A549 (cell line): ENCODE data around the gene DOCK1. TPM values are rescaled to one million over a fixed set of nuclear protein-coding genes. Genes with fewer than 3 reads are reported as not detected.

Experiments used
- ATAC-seq, 2 experiments: fragments of 200-7000 bp in 1 of 2; fragments of >200 bp in 1 of 2; cut with Nextera tagmentation in 1 of 2; cut with Tn5 transposase in 1 of 2; 3 replicates each; pipeline versions ENCODE4 v1.8.0 to v1.9.1; 2018 to 2020; ENCODE audit warnings: mild to moderate bottlenecking in 1 of 2, moderate library complexity in 1 of 2
- CTCF ChIA-PET: fragments of 300-600 bp; sonication (Branson Sonifier 250); formaldehyde crosslinking; extraction: SDS; loops from one replicate; lab custom pipeline; 2021; ENCODE audit warnings: antibody characterized with exemption, inconsistent platforms; lab: Yijun Ruan, JAX
- POLR2A ChIA-PET: fragments of 350-600 bp; formaldehyde crosslinking; extraction: SDS; loops from one replicate; lab custom pipeline; 2021; ENCODE audit warnings: antibody characterized with exemption, inconsistent platforms; lab: Yijun Ruan, JAX
- DNase-seq, 2 experiments: peaks; one replicate each; pipeline versions ENCODE4 v3.0.0 to v3.0.0-alpha.2; 2011 to 2016; ENCODE audit warnings: low read depth in 1 of 2, low spot score in 1 of 2
- FAIRE-seq: peaks from 2 replicates; lab custom pipeline; 2011; peaks lifted over from hg19 to GRCh38; lab: Jason Lieb, UNC
- H3K27ac ChIP-seq, 2 experiments: fragments of >200 bp; sonication (Bioruptor Twin); formaldehyde crosslinking; 3 replicates each; pipeline ENCODE4 v1.5.1; 2016 to 2017
- H3K4me1 ChIP-seq: fragments of >200 bp; sonication (Bioruptor Twin); formaldehyde crosslinking; 3 replicates; pipeline ENCODE4 v1.6.1; 2016
- H3K4me2 ChIP-seq: fragments of >200 bp; sonication (Bioruptor Twin); formaldehyde crosslinking; 3 replicates; pipeline ENCODE4 v1.6.1; 2016
- H3K4me3 ChIP-seq: fragments of >200 bp; sonication (Bioruptor Twin); formaldehyde crosslinking; 3 replicates; pipeline ENCODE4 v1.5.1; 2016
- H3K9me3 ChIP-seq: fragments of >200 bp; sonication (Bioruptor Twin); formaldehyde crosslinking; 3 replicates; pipeline ENCODE4 v1.6.1; 2016
- BHLHE40 ChIP-seq: IDR thresholded peaks from 2 replicates; pipeline ENCODE4 v1.6.1; 2012; ENCODE audit warnings: low read depth, low read length, inconsistent platforms
- EHF ChIP-seq: fragments of 250-450 bp; sonication (Bioruptor Pico); IDR thresholded peaks from 2 replicates; pipeline ENCODE4 v1.5.0; 2020; ENCODE audit warnings: mild to moderate bottlenecking
- EHMT2 ChIP-seq: fragments of 200-600 bp; sonication (generic); IDR thresholded peaks from 2 replicates; pipeline ENCODE4 v1.6.1; 2016; ENCODE audit warnings: antibody characterized with exemption, low read depth, mild to moderate bottlenecking, moderate library complexity
- ELK1 ChIP-seq: fragments of 150-350 bp; IDR thresholded peaks from 2 replicates; pipeline ENCODE4 v1.6.1; 2014; ENCODE audit warnings: low read depth, mild to moderate bottlenecking, low read length
- GATA3 ChIP-seq: IDR thresholded peaks from 2 replicates; pipeline ENCODE4 v1.6.1; 2012; ENCODE audit warnings: borderline replicate concordance
- HDAC2 ChIP-seq: fragments of 200-600 bp; sonication (generic); IDR thresholded peaks from 2 replicates; pipeline ENCODE4 v1.6.1; 2016
- HOXA7 ChIP-seq: fragments of 250-450 bp; sonication (Bioruptor Pico); IDR thresholded peaks from 2 replicates; pipeline ENCODE4 v1.5.0; 2020; ENCODE audit warnings: mild to moderate bottlenecking, moderate library complexity
- HOXB13 ChIP-seq: fragments of 250-450 bp; sonication (Bioruptor Pico); IDR thresholded peaks from 2 replicates; pipeline ENCODE4 v1.5.0; 2020; ENCODE audit warnings: low read depth, mild to moderate bottlenecking, moderate library complexity
- HOXB5 ChIP-seq: fragments of 250-450 bp; sonication (Bioruptor Pico); IDR thresholded peaks from 2 replicates; pipeline ENCODE4 v1.5.0; 2020; ENCODE audit warnings: mild to moderate bottlenecking, moderate library complexity
- JUNB ChIP-seq: fragments of >200 bp; sonication (Bioruptor Twin); formaldehyde crosslinking; IDR thresholded peaks from 2 replicates; pipeline ENCODE4 v1.6.1; 2016
- MAFK ChIP-seq: fragments of 450-650 bp; IDR thresholded peaks from 2 replicates; pipeline ENCODE4 v1.6.1; 2014; ENCODE audit not compliant: partially characterized antibody
- MAX ChIP-seq: IDR thresholded peaks from 2 replicates; pipeline ENCODE4 v1.6.1; 2012
- NR3C1 ChIP-seq: fragments of >200 bp; sonication (Bioruptor Twin); formaldehyde crosslinking; IDR thresholded peaks from 3 replicates; pipeline ENCODE4 v1.6.1; 2017
- PHF8 ChIP-seq: fragments of 200-600 bp; sonication (generic); IDR thresholded peaks from 2 replicates; pipeline ENCODE4 v1.6.1; 2016; ENCODE audit warnings: low read depth, mild to moderate bottlenecking, antibody characterized with exemption, moderate library complexity, borderline replicate concordance
- POLR2A ChIP-seq: IDR thresholded peaks from 2 replicates; pipeline ENCODE4 v1.6.1; 2012; ENCODE audit warnings: mild to moderate bottlenecking, low read length
- RFX5 ChIP-seq: fragments of 450-650 bp; IDR thresholded peaks from 2 replicates; pipeline ENCODE4 v1.7.1; 2014; ENCODE audit warnings: antibody characterized with exemption, mild to moderate bottlenecking, moderate library complexity
- SMC3 ChIP-seq: fragments of >200 bp; sonication (Bioruptor Twin); formaldehyde crosslinking; IDR thresholded peaks from 3 replicates; pipeline ENCODE4 v1.6.1; 2018; ENCODE audit warnings: inconsistent platforms
- TFCP2L1 ChIP-seq: fragments of 250-450 bp; sonication (Bioruptor Pico); IDR thresholded peaks from 2 replicates; pipeline ENCODE4 v1.5.0; 2021; ENCODE audit warnings: mild to moderate bottlenecking
- ZNF302 ChIP-seq: fragments of 250-450 bp; sonication (Bioruptor Pico); IDR thresholded peaks from 2 replicates; pipeline ENCODE4 v1.9.0; 2021; ENCODE audit warnings: inconsistent platforms, mild to moderate bottlenecking, moderate library complexity
- ZSCAN20 ChIP-seq: fragments of 250-450 bp; sonication (Bioruptor Pico); IDR thresholded peaks from 2 replicates; pipeline ENCODE4 v1.8.0; 2022; ENCODE audit warnings: mild to moderate bottlenecking, moderate library complexity
- WGBS: methylation state at CpG from one replicate; pipeline ENCODE4 v1.1.6; 2017; ENCODE audit errors: missing lambda C conversion rate; 5-methylcytosine and 5-hydroxymethylcytosine counted together
- polyA plus RNA-seq, 4 experiments: library from polyadenylated mRNA; depleted of rRNA in 3 of 4; stranded (reverse); fragments of >200 nt; fragmentation: RNase III in 1 of 4; extraction: RNeasy Plus Mini Kit Qiagen cat#74134 plus additional on column Dnase treatment in 1 of 4; gene quantifications; 2 replicates in 3 of 4; 3 replicates in 1 of 4; pipeline ENCODE4 v1.2.3, GENCODE V29; 2011 to 2017
- TF ChIP-seq, protein P1 (sequence below): fragments of >200 bp; sonication (Bioruptor Twin); formaldehyde crosslinking; IDR thresholded peaks from 3 replicates; pipeline ENCODE4 v1.6.1; 2016

Gene DOCK1
- polyA plus RNA-seq, 2 of the 4 experiments (the other 2 are of a cell fraction), result 22.6 to 28.2 TPM

DNA sequence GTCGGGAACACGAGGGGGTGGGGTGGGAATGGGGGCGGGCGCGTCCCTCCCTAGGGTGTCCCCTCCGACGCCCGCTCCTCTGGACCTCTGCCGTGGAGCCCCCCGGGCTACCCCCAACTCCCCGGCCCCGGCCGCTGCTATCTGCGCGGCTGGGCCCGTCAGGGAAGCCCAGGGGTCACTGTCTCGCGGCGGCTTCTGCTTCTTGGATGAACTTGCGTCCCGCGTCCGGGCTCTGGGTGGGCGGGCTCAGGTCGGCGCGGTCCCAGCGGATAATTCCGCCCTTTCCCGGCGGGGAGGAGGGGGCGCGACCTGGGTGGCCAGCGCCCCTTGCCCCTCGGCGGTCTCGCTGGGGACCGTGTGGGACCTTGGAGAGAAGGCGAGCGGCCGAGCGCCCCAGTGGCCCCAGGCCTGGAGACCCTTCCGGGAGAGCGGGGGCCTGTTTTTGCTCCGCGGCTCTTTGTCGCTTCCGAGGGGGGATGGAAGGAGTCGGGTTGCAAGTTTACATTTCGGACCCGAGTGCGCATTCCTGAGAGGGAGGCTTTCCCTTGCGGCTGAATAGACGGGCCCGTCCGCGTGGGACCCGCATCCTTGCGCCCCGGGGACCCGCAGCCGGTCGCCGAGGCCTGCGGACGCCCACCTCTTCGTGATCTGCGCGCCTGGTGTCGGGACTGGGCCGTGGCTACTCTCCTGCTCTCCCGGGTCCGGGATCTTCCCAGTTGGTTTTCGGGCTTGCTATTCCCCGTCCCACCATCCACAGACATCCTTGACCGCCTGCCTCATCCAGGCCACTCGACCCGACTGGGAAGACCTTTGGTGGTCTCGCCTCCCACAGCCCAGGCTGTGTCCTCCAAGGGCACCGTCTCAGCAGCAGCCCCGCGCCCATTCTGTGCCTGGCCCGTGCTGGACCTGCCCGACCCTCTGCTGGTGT, 812 bp downstream of the DOCK1 start:
- TF ChIP-seq MAX, result peak; percentile 19; the same call in 1 of the 2 replicates
- TF ChIP-seq MAFK, result no peak
- no peak for TF ChIP-seq JUNB
- peak; percentile 20; the same call in 1 of the 2 replicates for TF ChIP-seq POLR2A
- peak; percentile 42; the same call in 1 of the 2 replicates for TF ChIP-seq PHF8
- Histone ChIP-seq H3K4me3 (peak overlapping the region; percentile 87), H3K27ac (peak overlapping the region; percentile 86 to 98), H3K9me3 (no peaks in the 10 kb centered on the region), H3K4me1 (peaks cover 23% of the 10 kb centered on the region), H3K4me2 (peak overlapping the region; percentile 87)
- peak; percentile 36 to 66 for ATAC-seq
- peak; percentile 30 to 36 for DNase-seq
- POLR2A ChIA-PET, result interaction anchor here (0.6 kb wide), 1 partner anchor 896 kb away, joined by 3 read pairs; no protein-coding TSS in a partner anchor
- no peak for FAIRE-seq
- CTCF ChIA-PET, result interaction anchor here (0.5 kb wide), 1 partner anchor 142 kb away, joined by 3 read pairs; no protein-coding TSS in a partner anchor
- WGBS, result 54% methylated on average over 35 of the region's 84 CpGs

- H3K27ac ChIP-seq, result peak overlapping the region; percentile 86 to 98; a peak in 4 of 6 replicates
- DNase-seq (no peak), ATAC-seq (no peak), FAIRE-seq (no peak)
- ChIA-PET CTCF (interaction anchor here (0.5 to 1.9 kb wide), 3 partner anchors 11 to 336 kb away, joined by 3 to 5 read pairs (median 3); no protein-coding TSS in a partner anchor), POLR2A (no interaction called here)
- H3K4me3 ChIP-seq, result peak overlapping the region; percentile 87
- 95% methylated on average over 12 of the region's 14 CpGs for WGBS
- H3K4me2 ChIP-seq, result peak overlapping the region; percentile 87
- TF ChIP-seq EHMT2 (no peak), HOXB13 (CRISPR knock-in tag) (no peak), ZSCAN20 (no peak), MAX (no peak), NR3C1 (no peak), HOXB5 (CRISPR knock-in tag) (no peak), RFX5 (no peak), HOXA7 (CRISPR knock-in tag) (no peak), GATA3 (no peak)
- TF ChIP-seq, protein P1, sequence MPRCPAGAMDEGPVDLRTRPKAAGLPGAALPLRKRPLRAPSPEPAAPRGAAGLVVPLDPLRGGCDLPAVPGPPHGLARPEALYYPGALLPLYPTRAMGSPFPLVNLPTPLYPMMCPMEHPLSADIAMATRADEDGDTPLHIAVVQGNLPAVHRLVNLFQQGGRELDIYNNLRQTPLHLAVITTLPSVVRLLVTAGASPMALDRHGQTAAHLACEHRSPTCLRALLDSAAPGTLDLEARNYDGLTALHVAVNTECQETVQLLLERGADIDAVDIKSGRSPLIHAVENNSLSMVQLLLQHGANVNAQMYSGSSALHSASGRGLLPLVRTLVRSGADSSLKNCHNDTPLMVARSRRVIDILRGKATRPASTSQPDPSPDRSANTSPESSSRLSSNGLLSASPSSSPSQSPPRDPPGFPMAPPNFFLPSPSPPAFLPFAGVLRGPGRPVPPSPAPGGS, result no peak
- no peaks in the 10 kb centered on the region for H3K9me3 ChIP-seq
- peaks cover 20% of the 10 kb centered on the region for H3K4me1 ChIP-seq
These were observed 1.6 kb downstream of the DOCK1 start for GRCh38 chr10:126906704-126907422.

DNA sequence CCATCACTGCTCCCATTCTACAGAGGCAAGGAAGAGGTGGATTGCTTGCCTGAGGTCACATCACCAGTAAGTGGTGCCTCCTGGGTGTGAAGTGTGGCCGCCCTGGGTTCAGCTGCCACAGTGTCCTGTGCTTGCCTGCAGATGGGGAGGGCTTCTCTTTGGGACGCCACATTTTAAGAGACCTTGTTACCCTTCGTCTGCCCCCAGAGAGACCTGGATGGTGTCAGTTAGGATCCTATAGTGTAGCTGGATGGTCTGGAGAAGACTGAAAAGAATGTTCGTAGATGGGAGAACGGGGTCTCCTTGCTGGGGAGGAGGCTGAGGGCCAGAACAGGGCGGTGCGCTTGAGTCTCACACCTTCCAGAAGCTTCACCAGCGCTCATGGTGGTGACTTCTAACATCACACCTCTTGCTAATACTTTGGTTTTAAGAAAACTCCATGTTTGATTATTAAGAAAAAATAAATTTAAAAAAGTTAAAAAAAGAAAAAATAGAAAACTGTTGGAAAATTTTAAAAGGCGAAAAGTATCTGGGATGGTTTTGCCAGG, 2.3 kb downstream of the DOCK1 start:
- WGBS, result 90% methylated on average over 9 of the region's 9 CpGs
- ATAC-seq (no peak), FAIRE-seq (no peak), DNase-seq (peak in 1 of 2 experiments; percentile 15)
- H3K4me3 ChIP-seq, result no peak overlapping the region
- CTCF ChIA-PET, result interaction anchor here (0.7 to 1.9 kb wide), 2 partner anchors 10 to 337 kb away, joined by 3 to 5 read pairs; no protein-coding TSS in a partner anchor
- H3K9me3 ChIP-seq, result no peaks in the 10 kb centered on the region
- peaks cover 14% of the 10 kb centered on the region for H3K4me1 ChIP-seq
- POLR2A ChIA-PET, result no interaction called here
- no peak overlapping the region for H3K27ac ChIP-seq
- TF ChIP-seq HDAC2 (no peak), MAX (no peak), ELK1 (no peak), ZSCAN20 (no peak), NR3C1 (no peak), TFCP2L1 (CRISPR knock-in tag) (no peak), EHF (CRISPR knock-in tag) (no peak), ZNF302 (CRISPR knock-in tag) (no peak), GATA3 (no peak), BHLHE40 (no peak), SMC3 (no peak)
- no peak overlapping the region; the same call in 2 of the 3 replicates for H3K4me2 ChIP-seq
